Embryonic facial prominence (tissue), 1 donor: ENCODE data around the gene PROSER2.

Experiments used
- DNase-seq: peaks from one replicate; pipeline ENCODE4 v3.0.0-alpha.2; 2016; ENCODE audit errors: extremely low spot score

Gene PROSER2

GRCh38 chr10:11804336-11804735 lies 18.8 kb upstream of the PROSER2 start:
- no peak for DNase-seq

GRCh38 chr10:11805792-11806191 lies 17.4 kb upstream of the PROSER2 start:
- DNase-seq: no peak

- no peak for DNase-seq
Measured at GRCh38 chr10:11806706-11807105, 16.4 kb upstream of the PROSER2 start.

- DNase-seq: peak; percentile 5
Measured at GRCh38 chr10:11808808-11809207, 14.3 kb upstream of the PROSER2 start.

- peak; percentile 24 for DNase-seq
Measured at GRCh38 chr10:11810313-11810766, 12.8 kb upstream of the PROSER2 start.

GRCh38 chr10:11810973-11811372 lies 12.2 kb upstream of the PROSER2 start:
- no peak for DNase-seq

GRCh38 chr10:11813177-11813576 lies 10.0 kb upstream of the PROSER2 start:
- no peak for DNase-seq

- DNase-seq: no peak
Measured at GRCh38 chr10:11813855-11814567, 9.1 kb upstream of the PROSER2 start.

- DNase-seq: no peak
Measured at GRCh38 chr10:11819027-11819426, 4.1 kb upstream of the PROSER2 start.

GRCh38 chr10:11822026-11822756 lies 965 bp upstream of the PROSER2 start:
- no peak for DNase-seq

- DNase-seq: no peak
Measured at GRCh38 chr10:11822809-11823121, 391 bp upstream of the PROSER2 start.

GRCh38 chr10:11823989-11824346 lies 812 bp downstream of the PROSER2 start:
- peak; percentile 29 for DNase-seq

- DNase-seq: no peak
Measured at GRCh38 chr10:11824376-11824775, 1.2 kb downstream of the PROSER2 start.

GRCh38 chr10:11824825-11825224 lies 1.7 kb downstream of the PROSER2 start:
- DNase-seq: no peak

- no peak for DNase-seq
Measured at GRCh38 chr10:11825796-11826414, 2.7 kb downstream of the PROSER2 start.

- no peak for DNase-seq
Measured at GRCh38 chr10:11827006-11827405, 3.9 kb downstream of the PROSER2 start.

GRCh38 chr10:11827414-11827813 lies 4.3 kb downstream of the PROSER2 start:
- no peak for DNase-seq

- no peak for DNase-seq
Measured at GRCh38 chr10:11828682-11829284, 5.6 kb downstream of the PROSER2 start.

- DNase-seq: no peak
Measured at GRCh38 chr10:11830836-11831519, 7.8 kb downstream of the PROSER2 start.

GRCh38 chr10:11831520-11831951 lies 8.4 kb downstream of the PROSER2 start:
- DNase-seq: no peak

- no peak for DNase-seq
Measured at GRCh38 chr10:11832042-11832441, 8.9 kb downstream of the PROSER2 start.

GRCh38 chr10:11835061-11835460 lies 11.9 kb downstream of the PROSER2 start:
- no peak for DNase-seq
